ENCODE data around the gene UPK1B.
"Not testable (repeated sequence)": the region's sequence is repeated elsewhere in the genome, so short reads cannot be mapped to it uniquely, and the experiment has no call there.

UPK1B gene

GRCh38 chr3:119157971-119158370, 15.4 kb upstream of the UPK1B start:
- H3K4me3 ChIP-seq (ENCODE audit: low read depth, low read length), result no peak overlapping the region
- no peak for TF ChIP-seq CTCF (IDR thresholded peaks at IDR 0.05; ENCODE audit: control insufficient read depth, extremely low read depth, insufficient read depth)
- no peak for DNase-seq (ENCODE audit: low read depth)

- no peak for DNase-seq (ENCODE audit: low read depth)
- no peak overlapping the region for H3K4me3 ChIP-seq (ENCODE audit: low read depth, low read length)
- TF ChIP-seq CTCF (IDR thresholded peaks at IDR 0.05; ENCODE audit: control insufficient read depth, extremely low read depth, insufficient read depth), result no peak
Observed at GRCh38 chr3:119160361-119160760, 13.0 kb upstream of the UPK1B start.

GRCh38 chr3:119160815-119161214, 12.6 kb upstream of the UPK1B start:
- TF ChIP-seq CTCF (IDR thresholded peaks at IDR 0.05; ENCODE audit: control insufficient read depth, extremely low read depth, insufficient read depth), result no peak
- DNase-seq (ENCODE audit: low read depth), result no peak

GRCh38 chr3:119161240-119161639, 12.2 kb upstream of the UPK1B start:
- no peak for TF ChIP-seq CTCF (IDR thresholded peaks at IDR 0.05; ENCODE audit: control insufficient read depth, extremely low read depth, insufficient read depth)
- no peak for DNase-seq (ENCODE audit: low read depth)
- no peak overlapping the region for H3K4me3 ChIP-seq (ENCODE audit: low read depth, low read length)

More at GRCh38 chr3:119160815-119161214, 12.6 kb upstream of the UPK1B start:
- H3K4me3 ChIP-seq (ENCODE audit: low read depth, low read length), result no peak overlapping the region

- DNase-seq (ENCODE audit: low read depth); H3K4me3 ChIP-seq (ENCODE audit: low read depth, low read length): not testable (repeated sequence)
Observed at GRCh38 chr3:119164745-119165144, 8.7 kb upstream of the UPK1B start.

GRCh38 chr3:119170821-119171220, 2.6 kb upstream of the UPK1B start:
- no peak overlapping the region for H3K4me3 ChIP-seq (ENCODE audit: low read depth, low read length)
- TF ChIP-seq CTCF (IDR thresholded peaks at IDR 0.05; ENCODE audit: control insufficient read depth, extremely low read depth, insufficient read depth), result no peak
- no peak for DNase-seq (ENCODE audit: low read depth)

GRCh38 chr3:119175872-119176756, 2.7 kb downstream of the UPK1B start:
- H3K4me3 ChIP-seq (ENCODE audit: low read depth, low read length), result no peak overlapping the region
- TF ChIP-seq CTCF (IDR thresholded peaks at IDR 0.05; ENCODE audit: control insufficient read depth, extremely low read depth, insufficient read depth), result no peak
- DNase-seq (ENCODE audit: low read depth), result no peak

Data from LNCaP clone FGC (cell line).